NCI-H2227 treated with DMSO at 0.1 percent for 48 hours (cell line): Measurements from ENCODE around the gene JAK1.

ENCODE experiments used
- DNase-seq: peaks from one replicate; lab custom pipeline; 2025; lab: John Stamatoyannopoulos, UW

Gene JAK1

DNA sequence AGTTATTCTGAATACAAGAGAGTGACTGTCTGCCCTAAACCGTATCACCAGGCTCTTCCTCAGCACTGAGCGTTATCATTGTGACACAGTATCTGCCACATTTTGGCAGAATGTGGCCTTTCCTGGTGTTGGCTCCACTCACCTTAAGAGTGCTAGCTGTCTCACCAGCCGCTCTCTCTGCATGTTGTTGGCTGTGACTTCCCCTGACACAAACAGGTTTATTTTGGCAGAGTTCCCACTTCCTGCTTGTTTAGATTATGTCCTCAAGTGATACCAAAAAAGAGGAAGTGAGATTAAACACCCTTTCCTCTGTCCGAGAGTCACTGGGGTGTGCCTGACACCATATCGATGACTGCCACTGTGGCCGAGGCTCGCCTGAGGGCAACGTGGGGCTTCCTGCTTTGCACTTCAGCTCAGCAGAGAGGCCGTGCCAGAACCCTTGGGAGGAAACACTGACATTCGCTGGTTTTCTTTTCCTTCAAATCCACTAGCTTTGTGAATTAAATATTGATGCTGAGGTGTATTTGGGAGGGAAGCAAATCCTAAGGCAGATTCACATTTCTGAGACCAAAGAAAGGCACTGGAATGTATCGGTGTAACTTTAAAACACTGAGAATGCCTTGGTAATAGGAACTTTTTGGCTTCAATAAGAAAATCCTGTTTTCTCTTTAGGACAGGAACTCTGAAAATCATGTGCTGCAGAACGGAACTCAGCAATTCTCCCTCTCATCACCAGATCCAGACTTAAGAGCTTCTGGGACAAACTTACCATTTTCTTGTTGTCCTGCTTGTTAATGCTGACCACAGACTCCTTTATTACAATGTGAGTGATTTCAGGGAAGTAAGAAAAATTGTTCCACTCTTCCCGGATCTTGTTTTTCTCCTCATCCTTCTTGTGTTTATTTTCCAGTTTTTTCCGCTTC lies 102.1 kb downstream of the JAK1 start:
- DNase-seq: no peak

DNA sequence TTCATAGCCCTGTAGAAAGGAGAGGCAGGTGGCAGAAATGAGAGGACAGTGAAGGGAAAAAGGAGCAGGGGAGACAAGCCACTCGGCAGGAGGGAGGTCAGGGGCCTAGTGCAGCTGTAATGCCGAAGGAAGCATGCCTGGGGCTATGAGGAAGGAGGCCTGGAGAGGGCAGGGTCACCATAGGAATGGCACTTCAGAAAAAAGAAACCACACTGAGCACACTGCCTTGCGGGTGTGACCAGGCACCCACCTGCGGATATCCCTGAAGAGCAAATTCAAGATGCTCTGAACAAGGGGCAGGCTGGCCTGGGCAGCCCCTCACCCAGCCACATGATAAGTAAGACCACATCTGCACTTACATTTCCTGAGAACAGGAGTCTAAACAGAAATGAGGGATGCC lies 104.7 kb downstream of the JAK1 start:
- no peak for DNase-seq

DNA sequence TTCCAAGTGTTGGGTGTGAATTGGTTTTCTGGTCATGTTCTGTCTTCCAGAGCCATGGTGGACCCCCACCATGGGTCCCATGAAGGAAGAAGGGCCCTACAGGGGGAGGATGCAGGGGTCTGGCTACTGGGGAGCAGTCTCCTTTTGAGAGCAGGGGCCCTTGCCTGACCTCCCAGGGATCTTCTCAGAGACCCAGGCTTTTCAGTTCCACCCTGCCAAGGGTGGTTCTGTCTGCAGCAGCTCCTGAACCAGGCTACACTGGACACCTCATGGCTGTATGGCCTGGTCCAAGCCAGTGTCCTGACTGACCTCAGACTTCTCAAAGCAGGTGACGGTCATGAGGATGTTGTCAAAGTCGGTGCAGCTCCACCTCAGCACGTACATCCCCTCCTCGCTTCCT lies 109.0 kb downstream of the JAK1 start:
- no peak for DNase-seq

DNA sequence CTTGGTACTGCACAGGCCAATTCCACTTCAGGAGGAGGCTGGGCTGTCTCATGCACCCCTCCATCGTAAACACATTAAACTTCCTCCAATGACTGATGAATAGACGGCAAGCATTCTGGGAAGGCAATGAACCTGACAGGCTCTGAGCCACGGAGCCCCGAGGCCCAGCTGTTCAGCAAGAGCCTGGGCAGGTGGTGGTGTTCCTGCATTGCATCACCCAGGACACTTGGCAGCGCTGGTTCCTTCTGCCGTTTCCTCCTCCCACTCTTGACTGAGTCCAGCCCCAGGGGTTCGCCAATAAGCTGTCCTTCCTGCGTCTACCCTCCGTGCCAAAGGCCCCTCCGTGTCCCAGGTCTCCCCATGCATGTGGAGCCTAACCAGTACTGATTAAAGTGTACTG lies 109.8 kb downstream of the JAK1 start:
- DNase-seq: no peak

DNA sequence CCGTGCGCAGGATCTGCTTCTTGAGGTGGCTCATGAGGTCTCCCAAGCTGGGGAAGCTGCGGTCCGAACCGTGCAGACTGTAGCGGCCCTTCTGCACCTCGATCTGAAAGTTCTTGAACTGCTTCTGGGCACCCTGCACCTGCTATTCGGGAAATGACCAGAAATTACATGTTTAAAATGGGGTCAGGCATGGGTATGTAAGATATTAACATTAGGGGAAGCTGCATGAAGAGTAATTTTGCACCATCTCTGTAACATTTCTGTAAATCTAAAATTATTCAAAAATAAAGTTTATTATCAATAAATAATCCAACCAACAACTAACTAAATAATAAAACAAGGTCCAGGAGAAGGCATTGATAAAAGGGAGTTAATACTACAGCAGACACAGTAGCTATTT lies 110.8 kb downstream of the JAK1 start:
- no peak for DNase-seq

DNA sequence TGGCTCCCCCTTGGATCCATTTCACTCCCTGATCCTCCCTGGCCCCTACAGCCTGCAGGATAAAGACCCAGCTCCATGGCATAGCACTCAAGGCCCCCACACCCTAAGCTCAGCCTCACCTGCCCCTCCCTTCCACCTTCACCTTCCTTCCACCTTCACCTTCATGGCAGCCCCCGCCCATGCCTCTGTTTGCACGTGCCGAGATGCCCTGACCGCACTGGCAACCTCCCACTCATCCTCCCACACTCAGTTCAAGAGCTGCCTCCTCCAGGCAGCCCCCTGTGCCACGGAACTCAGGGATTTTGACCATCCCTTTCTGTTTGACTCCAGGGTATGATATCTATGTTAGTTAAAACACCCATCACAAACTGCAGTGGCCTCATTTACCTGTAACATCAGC lies 111.7 kb downstream of the JAK1 start:
- DNase-seq: no peak

DNA sequence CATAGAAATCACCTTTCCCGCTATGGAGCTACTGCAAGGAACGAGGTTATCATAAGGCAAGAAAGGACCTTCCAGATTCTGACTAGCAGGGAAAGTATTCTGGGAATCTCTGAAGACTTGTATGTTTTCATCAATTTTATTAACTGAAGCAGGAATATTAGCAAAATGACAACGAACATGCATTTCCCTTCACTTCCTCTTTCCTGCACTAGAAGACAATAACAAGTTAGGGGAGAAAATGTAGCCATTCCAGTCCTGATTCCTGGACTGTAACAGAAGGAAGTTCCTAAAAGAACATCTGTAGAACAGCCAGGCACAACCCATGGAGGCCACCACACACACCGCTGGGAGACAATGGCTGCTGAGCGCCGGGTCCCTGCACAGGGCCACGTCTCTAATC lies 114.7 kb downstream of the JAK1 start:
- DNase-seq: no peak

DNA sequence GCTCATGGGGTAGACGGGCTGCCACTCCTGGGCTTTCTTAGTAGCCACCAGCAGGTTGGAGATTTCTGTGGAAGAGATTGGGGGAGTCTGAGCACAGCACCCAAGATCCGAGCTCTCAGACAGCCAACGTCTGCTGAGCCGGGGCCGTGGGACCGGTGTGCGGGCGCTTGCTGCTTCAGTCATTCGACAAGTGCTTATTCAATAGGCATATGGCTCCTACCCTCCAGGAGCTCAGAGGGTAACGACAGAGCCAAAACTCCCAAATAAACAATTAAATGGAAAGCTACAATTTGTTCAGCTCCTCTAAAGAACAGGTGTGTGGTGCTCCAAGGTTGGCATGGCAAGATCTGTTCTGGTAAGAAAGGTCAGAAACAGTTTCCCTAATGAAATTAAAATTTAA lies 115.5 kb downstream of the JAK1 start:
- DNase-seq: no peak

DNA sequence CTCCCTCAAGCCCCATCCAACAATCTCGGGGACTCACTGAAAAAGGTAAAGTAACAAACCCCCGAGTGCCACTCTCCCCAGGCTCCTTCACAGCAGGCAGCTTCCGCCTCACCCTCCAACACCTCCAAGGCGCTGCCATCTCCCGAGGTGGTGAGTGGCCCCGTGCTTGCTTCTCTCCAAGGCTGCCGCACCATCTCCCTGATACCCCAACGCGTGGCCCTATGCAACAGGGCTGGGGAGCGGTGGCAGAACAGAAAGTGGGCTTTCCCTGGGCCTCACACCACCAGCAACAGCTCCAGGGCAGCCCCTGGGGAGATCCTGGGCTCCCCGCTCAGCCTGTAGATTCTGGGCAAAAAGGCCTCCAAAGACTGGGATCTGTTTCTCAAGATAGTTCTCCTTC lies 116.4 kb downstream of the JAK1 start:
- no peak for DNase-seq

DNA sequence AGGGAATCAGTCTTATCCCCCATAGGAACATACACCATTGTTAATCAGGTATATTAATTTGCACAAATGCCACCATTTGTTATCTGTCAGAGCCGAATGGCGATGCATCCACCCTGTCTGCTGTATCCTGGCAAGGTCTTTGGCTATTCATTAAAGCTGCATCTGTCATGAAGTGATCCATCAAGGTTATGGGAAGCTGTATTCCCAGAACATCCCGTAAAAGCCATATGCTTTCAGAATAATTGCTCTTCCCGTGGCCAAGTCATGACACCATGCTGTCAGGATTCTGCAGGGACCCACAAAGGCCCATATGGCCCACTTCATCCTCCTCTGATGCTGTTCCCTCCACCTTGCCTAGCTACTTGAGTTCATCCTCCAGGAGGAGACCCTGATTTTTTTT lies 117.5 kb downstream of the JAK1 start:
- DNase-seq: no peak

DNA sequence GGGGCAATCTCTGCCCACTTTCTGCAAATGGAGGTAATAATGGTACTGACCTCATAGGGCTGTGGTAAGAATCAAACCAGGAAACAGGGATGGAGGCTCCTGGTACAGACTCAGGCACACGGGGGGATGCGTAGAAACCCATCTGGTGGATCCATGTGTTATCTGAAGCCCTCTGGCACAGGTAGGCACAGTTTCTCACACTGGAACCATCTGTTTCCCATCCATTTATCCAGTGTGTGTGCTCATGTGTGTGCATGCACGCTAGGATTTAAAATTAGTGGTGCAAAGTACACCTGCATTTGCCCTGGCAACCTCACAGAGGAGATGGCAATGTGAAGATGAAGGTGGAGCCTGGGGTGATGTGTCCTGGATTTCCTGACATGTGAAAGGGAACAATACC lies 118.2 kb downstream of the JAK1 start:
- no peak for DNase-seq

DNA sequence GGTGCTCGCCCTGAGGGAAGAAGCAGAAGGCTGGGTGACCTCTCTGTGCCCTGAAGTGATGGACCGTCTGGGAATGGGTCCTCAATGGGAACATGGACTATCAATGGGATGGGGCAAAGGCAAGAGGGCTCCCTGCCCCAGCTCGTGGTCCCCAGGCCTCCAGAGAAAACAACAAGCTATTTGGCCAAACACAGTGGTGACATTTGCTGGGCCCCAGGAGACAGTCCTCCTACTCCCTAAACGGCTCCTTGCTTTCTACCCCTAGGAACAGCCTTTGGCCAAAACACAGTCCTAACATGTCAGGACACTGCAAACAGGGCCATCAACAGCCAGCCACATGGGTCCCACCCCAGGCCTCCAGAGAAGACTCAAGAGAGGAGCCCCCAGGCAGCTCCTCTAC lies 118.7 kb downstream of the JAK1 start:
- no peak for DNase-seq

DNA sequence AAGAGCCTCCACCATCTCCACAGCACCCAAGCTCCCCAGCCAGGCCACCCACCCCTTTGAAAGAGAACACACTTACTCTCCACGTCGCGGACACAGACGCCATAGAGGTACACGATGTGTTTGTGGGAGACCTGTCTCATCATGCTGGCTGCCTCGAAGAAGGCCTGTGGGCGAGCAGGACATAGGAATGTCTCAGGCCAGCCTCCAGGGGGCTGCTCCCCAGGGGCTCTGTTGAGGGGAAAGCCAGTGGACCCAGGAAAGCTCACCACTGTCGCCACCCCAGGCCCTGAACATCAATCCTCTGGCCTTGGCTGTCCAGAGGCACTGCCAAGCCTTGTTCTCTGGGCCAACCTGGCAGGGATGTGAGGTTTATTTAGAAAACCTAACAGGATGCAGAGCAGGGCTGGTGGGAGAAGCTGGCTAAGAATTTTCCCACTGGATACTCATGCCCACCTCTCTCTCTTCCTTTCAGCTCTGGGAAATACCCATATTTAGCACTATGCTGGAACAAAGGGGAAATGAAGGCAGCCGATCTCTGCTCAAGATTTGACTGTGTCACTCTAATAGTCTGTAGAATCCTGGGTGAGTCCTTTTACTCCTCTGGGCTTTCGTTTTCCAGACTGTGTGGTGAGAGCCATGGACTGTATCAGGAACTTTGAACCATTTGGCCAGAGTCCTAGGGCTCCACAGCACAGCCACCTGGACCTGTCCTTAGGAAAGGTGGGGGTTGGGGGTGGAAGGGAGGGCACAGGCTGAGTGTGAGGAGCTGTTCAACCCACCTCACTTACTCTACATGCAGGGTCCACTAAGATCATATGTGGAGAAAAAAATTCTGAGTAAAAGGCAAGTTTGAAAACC lies 119.5 kb downstream of the JAK1 start:
- no peak for DNase-seq

DNA sequence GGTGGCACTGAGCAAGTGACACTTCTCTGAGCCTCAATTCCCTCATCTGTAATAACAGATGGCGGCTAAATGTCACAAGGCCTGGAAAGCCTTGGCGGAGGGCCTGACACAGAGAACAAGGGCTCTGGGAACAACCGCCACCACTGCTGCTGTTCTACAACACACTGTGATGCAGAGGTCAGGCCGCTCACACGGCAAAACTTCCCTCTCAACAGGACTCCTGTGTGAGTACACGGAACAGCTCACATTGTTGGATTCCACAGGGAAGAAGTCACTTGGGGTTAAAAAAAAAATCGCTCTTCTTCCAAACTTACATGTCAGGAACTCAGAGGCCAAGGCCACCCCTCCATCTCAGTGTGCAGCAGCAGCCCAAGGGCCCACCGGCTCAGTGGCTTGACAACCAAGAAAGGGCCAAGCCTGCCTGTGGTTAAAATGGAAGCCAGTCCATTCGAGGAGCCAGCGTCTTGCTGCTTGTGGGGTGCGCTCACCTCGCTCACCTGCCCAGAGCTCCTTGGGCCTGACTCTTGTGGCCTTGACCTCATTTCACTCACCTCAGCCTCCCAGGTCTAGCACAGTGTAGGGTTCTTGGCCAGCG lies 120.4 kb downstream of the JAK1 start:
- DNase-seq: no peak

DNA sequence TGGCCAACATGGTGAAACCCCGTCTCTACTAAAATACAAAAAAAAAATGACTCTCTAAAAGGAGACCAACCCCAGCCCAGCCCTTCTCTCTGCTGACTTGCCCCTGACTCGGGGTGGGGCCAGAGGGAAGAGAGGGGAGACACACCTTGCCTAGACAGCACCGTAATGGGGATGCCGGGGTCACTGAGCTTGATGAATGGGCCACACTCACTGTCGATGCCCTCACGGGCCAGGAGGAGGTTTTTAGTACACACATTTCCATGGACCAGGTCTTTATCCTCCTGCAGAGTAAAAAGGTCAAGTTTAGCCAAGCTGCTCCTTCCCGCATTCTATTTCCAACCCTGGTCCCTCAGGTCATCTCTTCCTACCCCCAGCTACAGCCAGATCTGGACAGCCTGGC lies 121.7 kb downstream of the JAK1 start:
- DNase-seq: no peak

DNA sequence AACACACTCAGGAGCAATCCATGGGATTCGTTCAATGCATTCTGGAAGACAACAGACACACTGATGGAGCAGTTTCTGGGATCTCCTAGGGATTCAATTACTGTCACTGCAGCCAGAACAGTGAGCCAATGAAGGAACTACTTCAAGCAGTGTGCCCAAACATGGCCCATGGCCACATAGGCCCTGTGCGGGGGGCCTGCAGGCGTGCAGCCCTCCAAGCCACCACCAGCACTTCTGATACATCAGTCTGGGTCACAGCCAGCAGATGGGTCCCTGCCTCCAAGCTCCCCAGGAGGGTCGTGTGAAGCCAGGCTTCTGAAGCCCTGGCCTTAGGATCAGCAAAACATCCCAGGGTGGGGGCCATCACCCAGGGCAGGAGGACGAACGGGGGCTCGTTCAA lies 122.2 kb downstream of the JAK1 start:
- DNase-seq: no peak

DNA sequence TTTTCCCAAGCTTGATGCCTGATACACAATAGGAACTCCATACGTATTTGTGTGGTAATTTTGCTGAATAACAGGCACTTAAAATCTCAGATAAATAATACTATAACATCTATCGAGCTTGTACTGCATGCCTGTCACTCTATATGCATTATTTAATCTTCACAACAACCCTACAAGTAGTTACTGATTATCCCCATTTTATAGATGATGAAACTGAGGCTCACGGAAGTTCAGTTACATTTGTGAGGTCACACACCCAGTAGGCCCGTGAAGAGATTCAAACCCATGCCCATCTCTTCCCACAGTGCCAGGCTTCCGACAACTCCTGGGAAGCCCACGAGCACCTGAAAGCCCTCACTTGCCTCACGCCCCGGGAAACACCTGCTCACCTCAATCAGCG lies 122.7 kb downstream of the JAK1 start:
- no peak for DNase-seq

DNA sequence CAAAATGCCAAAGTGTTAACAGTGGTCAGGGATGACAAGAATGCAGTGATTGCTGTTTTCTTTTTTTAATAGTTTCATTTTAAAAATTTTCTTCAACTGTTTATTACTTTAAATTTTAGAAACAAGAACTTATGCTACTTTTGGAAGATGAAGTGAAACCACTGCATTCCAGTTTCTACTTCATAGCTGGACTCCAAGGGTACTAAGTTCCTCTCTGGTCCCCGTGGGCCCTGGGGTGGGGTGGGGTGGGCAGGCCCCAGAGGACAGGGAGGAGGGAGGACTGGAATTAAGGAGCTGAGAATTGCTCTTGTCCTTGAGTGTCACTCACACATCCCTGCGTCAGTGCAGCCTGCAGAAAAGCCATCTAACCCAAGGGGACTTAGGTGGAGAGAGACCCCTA lies 124.1 kb downstream of the JAK1 start:
- no peak for DNase-seq

DNA sequence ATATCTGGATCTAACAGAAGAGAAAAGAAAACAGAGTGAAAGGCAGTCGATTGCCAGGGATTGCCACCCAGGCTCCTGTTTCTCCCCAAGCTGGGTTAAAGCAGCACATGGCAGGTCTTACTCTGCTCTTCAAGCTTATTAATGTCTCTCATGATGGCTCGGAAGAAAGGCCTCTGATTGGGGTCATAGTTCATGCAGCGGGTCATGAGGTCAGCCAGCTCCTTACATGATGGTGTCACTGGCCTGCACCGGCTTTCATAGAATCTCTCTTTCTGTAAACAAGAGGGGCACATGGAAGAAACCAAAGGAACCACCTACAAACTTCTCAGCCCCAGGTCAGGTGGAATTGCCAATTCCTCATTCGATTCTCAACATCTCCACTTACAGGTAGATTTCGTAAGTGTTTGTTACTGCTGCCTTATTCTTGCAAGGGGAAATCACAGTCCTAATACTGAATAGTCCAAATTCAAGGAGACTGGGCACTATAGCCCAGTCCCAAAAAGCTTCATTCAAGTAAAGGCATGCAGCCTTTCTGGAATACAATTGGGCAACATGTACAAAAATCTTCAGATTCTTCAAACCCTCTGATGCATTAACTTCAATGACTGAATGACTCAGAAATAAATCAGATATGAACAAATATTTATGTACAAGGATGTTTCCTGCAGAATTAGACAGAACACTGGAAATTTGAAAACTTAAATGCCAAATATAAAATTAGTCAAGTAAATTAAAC lies 124.9 kb downstream of the JAK1 start:
- no peak for DNase-seq

DNA sequence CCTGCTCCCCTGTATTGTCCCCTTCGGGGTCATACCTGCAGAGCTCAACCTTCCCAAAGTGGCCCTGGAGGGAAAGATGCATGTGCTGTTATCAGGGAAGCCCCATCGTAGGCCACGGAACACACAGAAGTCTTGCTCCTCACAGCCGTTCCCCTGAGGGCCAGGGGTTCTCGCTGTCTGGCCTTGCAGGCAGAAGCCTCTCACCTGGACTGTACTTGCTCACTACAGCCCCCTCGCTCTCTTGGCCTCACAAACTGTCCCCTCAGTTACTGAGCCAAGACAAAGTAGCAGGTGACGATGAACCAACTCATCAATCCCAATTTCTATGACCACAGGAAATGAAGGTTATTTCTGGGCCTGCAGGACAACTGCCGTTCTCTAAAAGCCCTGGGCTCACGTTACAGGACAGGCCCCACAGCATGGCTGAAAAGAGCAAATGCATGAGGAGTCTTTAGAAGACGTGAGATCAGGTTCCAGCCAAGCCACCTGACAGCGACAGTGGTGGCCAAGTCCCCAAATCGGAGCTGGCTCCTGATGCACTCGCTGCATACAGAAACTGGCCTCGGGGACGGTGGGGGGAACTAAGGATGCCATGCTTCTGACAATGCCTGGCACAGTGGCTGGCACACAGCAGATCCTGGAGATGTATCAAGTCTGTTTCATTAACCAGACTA lies 126.5 kb downstream of the JAK1 start:
- no peak for DNase-seq

DNA sequence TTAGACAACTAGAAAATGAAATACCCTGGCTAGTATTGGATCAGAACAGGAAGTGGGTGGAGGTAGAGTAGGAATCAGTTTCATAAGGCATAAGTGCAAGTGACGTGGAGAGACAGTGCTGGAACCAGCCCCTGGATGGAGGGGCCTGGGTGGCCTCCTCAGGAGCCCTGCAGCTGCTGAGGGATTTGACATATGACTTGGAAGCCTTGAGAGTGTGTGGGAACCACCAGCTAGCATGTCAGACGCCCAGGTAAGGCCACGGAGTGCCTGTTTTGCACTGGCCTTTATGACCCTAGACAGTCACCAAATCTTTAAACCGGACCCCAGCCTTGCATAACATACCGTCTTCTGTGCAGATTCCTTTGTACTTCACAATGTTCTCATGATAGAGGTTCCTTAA lies 127.1 kb downstream of the JAK1 start:
- no peak for DNase-seq

DNA sequence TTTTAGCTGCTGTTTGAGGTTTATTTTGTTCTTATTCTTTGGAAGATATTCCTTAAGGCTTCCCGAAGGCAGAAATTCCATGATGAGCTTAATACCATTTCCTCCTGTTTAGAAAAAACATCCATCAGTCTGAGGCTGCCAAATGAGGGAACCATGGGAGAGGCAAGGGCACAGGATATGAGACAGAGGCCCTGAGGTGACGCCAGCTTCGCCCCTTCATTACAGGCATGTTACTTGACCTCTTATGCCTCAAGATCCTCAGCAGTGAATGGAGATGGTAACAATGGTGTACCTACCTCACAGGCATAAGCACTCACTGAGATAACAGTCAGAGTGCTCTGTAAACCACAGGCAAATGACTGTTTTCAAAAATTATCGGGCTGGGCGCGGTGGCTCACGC lies 127.9 kb downstream of the JAK1 start:
- DNase-seq: no peak
